ENCODE data around the gene COL13A1.

- TF ChIP-seq EZH2 (IDR thresholded peaks at IDR 0.05; ENCODE audit: low read depth, unreplicated experiment) (no peak), CTCF (conservative IDR thresholded peaks at IDR 0.05; ENCODE audit: low read depth in 2 of 2) (no peak), ETS1 (IDR thresholded peaks at IDR 0.05) (no peak), ZNF114 (CRISPR knock-in tag; IDR thresholded peaks at IDR 0.05) (no peak)
Observed at GRCh38 chr10:69955211-69955805, 153.6 kb downstream of the COL13A1 start.
